Panc1 (cell line): ENCODE results near the gene CDK5RAP2.
A peak's percentile ranks its signal among the peaks of the same experiment; 100 is the strongest.

Source experiments
- POLR2AphosphoS5 ChIP-seq: IDR thresholded peaks from 2 replicates; pipeline ENCODE4 v1.6.1; 2012; ENCODE audit warnings: mild to moderate bottlenecking, low read depth, low read length, moderate library complexity
- TCF7L2 ChIP-seq: IDR thresholded peaks from 2 replicates; pipeline ENCODE4 v1.6.1; 2011; ENCODE audit warnings: mild to moderate bottlenecking, low read depth, low read length, inconsistent platforms
- TF ChIP-seq, protein P1 (sequence below): fragments of 450-650 bp; IDR thresholded peaks from 2 replicates; pipeline ENCODE4 v1.5.1; 2017; ENCODE audit warnings: mild to moderate bottlenecking

DNA sequence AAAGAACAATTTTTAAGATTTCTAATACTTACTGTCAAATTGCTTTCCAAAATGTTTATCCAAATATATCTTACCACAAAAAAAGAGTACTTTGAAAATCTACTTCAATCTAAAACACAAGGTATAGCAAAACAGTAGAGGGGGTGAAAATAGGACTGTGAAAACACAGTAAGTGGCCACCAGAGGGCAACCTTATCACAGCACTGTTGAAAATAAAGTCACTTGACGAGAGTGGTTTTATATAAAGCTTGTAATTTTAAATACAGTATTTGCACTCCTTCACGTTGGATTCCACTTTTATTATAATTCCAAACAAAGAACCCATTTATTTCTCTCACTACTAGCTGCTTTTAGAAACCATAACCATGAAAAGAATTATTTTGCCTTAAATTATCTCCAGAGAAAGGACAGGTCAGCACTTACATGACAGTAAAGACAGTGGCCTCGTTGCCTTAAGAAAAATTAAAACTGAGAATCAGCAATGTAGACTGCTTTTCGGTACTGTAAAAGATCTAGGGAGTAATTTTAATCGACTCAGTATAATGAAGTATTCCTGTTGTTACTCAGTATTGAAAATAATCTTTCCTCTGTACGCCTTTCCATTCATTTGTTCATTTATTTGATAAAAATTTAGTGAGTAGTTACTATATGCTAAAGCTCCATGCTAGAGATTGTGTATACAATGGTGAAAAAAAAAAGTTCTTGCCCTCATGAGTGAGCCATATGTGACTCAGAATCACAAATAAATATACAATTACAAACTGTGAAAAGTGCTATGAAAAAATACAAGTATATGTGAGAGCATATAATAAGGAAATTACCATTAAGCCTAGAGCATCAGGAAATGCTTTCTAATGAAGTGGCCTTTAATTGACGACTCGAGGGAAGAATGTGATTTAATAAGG, 40.0 kb upstream of the CDK5RAP2 start:
- TF ChIP-seq, protein P1, sequence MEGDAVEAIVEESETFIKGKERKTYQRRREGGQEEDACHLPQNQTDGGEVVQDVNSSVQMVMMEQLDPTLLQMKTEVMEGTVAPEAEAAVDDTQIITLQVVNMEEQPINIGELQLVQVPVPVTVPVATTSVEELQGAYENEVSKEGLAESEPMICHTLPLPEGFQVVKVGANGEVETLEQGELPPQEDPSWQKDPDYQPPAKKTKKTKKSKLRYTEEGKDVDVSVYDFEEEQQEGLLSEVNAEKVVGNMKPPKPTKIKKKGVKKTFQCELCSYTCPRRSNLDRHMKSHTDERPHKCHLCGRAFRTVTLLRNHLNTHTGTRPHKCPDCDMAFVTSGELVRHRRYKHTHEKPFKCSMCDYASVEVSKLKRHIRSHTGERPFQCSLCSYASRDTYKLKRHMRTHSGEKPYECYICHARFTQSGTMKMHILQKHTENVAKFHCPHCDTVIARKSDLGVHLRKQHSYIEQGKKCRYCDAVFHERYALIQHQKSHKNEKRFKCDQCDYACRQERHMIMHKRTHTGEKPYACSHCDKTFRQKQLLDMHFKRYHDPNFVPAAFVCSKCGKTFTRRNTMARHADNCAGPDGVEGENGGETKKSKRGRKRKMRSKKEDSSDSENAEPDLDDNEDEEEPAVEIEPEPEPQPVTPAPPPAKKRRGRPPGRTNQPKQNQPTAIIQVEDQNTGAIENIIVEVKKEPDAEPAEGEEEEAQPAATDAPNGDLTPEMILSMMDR, result peak; percentile 74; the same call in 1 of the 2 replicates
- TF ChIP-seq POLR2AphosphoS5, result no peak
- no peak for TF ChIP-seq TCF7L2
